Neural crest cell (in vitro differentiated cells): ENCODE results near the gene AKAP13. TPM values are rescaled to one million over a fixed set of nuclear protein-coding genes. Genes with fewer than 3 reads are reported as not detected.

Experiments used
- DNase-seq: peaks from one replicate; pipeline ENCODE4 v3.0.0; 2021; ENCODE audit warnings: low read depth, mixed read lengths, low spot score
- H3K27ac Mint-ChIP-seq: one replicate; pipeline ENCODE4 v1.8.0; 2021; ENCODE audit warnings: mild to moderate bottlenecking, mixed read lengths; ENCODE audit not compliant: unreplicated experiment
- H3K27me3 Mint-ChIP-seq: 2 replicates; pipeline ENCODE4 v1.8.0; 2021; ENCODE audit warnings: low read depth, mild to moderate bottlenecking, mixed read lengths
- H3K36me3 Mint-ChIP-seq: 2 replicates; pipeline ENCODE4 v1.8.0; 2021; ENCODE audit warnings: low read depth, mild to moderate bottlenecking, mixed read lengths
- H3K4me1 Mint-ChIP-seq: 2 replicates; pipeline ENCODE4 v1.8.0; 2021; ENCODE audit warnings: mixed read lengths
- H3K4me3 Mint-ChIP-seq: one replicate; pipeline ENCODE4 v1.8.0; 2021; ENCODE audit warnings: mild to moderate bottlenecking, mixed read lengths
- H3K9me3 Mint-ChIP-seq: 2 replicates; pipeline ENCODE4 v1.8.0; 2021; ENCODE audit warnings: mixed read lengths
- total RNA-seq: library from RNA; stranded (reverse); gene quantifications from 2 replicates; pipeline ENCODE4 v1.2.1, GENCODE V29; 2021
- TF ChIP-seq, protein P1 (sequence below): fragments of 200-600 bp; sonication (generic); conservative IDR thresholded peaks from 2 replicates; pipeline ENCODE4 v1.5.0; 2021; ENCODE audit warnings: antibody characterized with exemption, mild to moderate bottlenecking

AKAP13 gene
- total RNA-seq, 1 donor from 2014 or later = 81.3 TPM

DNA sequence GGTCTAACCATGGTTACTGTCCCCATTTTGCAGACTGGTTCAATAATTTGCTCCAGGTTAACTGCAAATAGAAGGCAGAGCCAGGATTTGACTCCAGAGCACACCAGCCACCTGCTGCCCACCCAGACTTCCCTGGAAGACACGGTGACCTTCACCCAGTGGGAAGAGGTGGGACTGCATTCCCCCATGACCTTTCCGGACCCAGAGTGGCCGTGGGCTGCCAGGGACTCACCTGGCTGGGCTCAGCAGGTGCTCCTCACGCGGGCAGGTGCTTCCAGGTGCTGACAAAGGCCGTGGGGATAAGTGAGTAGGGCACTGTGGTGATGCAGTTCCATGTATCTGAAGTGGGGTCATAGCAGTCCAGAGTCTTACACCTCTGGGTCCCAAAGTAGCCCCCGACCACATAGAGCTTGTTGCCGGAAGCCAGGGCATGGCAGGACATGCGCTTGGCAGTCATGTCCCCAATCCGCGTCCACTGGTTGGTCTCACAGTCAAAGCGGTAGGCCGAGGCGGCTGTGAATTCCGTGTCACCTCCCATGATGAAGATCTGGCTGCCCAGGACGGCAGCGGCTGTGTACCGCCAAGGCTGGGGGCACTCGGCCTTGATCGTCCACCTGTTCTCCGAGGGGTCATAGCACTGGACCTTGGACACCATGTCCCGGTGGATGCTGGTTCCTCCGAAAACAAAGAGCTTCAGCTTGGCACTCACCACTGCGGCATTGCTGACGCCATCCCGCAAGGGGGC lies 387.6 kb downstream of the AKAP13 start:
- Mint-ChIP-seq H3K27ac (peak overlapping the region; percentile 19), H3K36me3 (peaks cover 10% of the 10 kb centered on the region), H3K4me1 (peaks cover 35% of the 10 kb centered on the region), H3K4me3 (no peak overlapping the region), H3K9me3 (no peaks in the 10 kb centered on the region), H3K27me3 (no peaks in the 10 kb centered on the region)
- DNase-seq = no peak
- TF ChIP-seq, protein P1, sequence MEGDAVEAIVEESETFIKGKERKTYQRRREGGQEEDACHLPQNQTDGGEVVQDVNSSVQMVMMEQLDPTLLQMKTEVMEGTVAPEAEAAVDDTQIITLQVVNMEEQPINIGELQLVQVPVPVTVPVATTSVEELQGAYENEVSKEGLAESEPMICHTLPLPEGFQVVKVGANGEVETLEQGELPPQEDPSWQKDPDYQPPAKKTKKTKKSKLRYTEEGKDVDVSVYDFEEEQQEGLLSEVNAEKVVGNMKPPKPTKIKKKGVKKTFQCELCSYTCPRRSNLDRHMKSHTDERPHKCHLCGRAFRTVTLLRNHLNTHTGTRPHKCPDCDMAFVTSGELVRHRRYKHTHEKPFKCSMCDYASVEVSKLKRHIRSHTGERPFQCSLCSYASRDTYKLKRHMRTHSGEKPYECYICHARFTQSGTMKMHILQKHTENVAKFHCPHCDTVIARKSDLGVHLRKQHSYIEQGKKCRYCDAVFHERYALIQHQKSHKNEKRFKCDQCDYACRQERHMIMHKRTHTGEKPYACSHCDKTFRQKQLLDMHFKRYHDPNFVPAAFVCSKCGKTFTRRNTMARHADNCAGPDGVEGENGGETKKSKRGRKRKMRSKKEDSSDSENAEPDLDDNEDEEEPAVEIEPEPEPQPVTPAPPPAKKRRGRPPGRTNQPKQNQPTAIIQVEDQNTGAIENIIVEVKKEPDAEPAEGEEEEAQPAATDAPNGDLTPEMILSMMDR = no peak

- TF ChIP-seq, protein P1 = no peak
Measured at GRCh38 chr15:85768595-85769168, 388.3 kb downstream of the AKAP13 start.

GRCh38 chr15:85769182-85769900 lies 388.9 kb downstream of the AKAP13 start:
- no peaks in the 10 kb centered on the region for H3K27me3 Mint-ChIP-seq
- no peak overlapping the region for H3K4me3 Mint-ChIP-seq
- no peak overlapping the region for H3K27ac Mint-ChIP-seq
- TF ChIP-seq, protein P1 = no peak
- no peak for DNase-seq
- H3K9me3 Mint-ChIP-seq = no peaks in the 10 kb centered on the region
- peaks cover 32% of the 10 kb centered on the region for H3K4me1 Mint-ChIP-seq
- peaks cover 10% of the 10 kb centered on the region for H3K36me3 Mint-ChIP-seq

More at GRCh38 chr15:85768595-85769168, 388.3 kb downstream of the AKAP13 start:
- H3K27ac Mint-ChIP-seq = no peak overlapping the region
- no peak overlapping the region for H3K4me3 Mint-ChIP-seq
- H3K27me3 Mint-ChIP-seq = no peaks in the 10 kb centered on the region
- peaks cover 31% of the 10 kb centered on the region for H3K4me1 Mint-ChIP-seq
- H3K36me3 Mint-ChIP-seq = peaks cover 10% of the 10 kb centered on the region
- DNase-seq = no peak
- no peaks in the 10 kb centered on the region for H3K9me3 Mint-ChIP-seq

DNA sequence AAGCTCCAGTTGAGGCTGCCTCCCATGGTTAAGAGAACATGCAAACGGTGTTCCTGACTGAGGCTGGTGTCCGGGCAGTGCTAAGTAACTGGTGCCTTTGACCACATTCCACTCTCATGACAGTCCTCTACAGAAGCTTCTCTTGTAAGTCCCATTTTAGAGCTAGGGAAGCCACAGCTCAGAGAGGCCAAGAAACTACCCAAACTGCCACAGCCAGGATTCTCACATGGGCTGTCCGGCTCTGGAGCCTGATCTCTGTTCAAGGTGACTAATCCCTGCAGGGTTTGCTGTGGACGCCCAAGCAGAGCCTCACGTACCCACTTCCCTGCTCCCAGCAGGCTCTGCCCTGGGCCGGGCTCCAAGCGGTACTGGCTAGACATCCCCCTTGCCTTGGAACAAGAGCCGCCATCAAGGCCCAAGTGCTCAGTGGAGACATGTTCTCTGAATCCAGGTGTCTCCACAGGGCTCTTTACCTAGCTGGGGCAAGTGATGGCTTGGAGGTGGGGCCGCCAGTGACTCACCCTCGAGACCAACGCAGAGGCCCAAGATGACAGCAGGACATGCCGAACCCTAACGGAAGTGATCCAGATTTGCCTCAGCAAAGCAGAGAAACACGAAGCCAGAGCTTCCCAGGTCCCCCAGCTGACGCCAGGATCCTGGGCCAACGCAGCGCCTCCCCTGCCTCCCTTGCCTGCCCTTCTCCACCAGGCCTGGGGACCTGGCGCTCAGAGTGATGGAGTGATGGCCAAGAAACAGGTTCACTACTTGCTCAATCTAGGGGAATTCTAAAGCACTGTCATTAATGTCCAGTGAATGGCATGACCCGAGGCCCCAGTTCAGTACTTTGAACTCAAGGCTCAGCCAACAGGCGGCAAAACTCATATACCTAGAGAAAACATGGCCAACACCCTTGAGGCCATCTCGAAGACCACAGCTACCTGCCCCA lies 390.0 kb downstream of the AKAP13 start:
- TF ChIP-seq, protein P1 = no peak
- Mint-ChIP-seq H3K4me1 (peaks cover 29% of the 10 kb centered on the region), H3K9me3 (no peaks in the 10 kb centered on the region), H3K4me3 (no peak overlapping the region), H3K27me3 (no peaks in the 10 kb centered on the region), H3K27ac (peak overlapping the region; percentile 57), H3K36me3 (peaks cover 10% of the 10 kb centered on the region)
- no peak for DNase-seq

GRCh38 chr15:85771271-85771670 lies 390.9 kb downstream of the AKAP13 start:
- Mint-ChIP-seq H3K27ac (peak overlapping the region; percentile 50), H3K4me3 (no peak overlapping the region), H3K36me3 (peaks cover 10% of the 10 kb centered on the region), H3K4me1 (peaks cover 26% of the 10 kb centered on the region), H3K9me3 (no peaks in the 10 kb centered on the region), H3K27me3 (no peaks in the 10 kb centered on the region)
- DNase-seq = no peak
- TF ChIP-seq, protein P1 = no peak
